Activated CD8-positive, alpha-beta memory T cell treated with anti-CD3 and anti-CD28 coated beads for 24 hours (primary cell): ENCODE data around the gene CAMK1D.
"Not testable (repeated sequence)": the region's sequence is repeated elsewhere in the genome, so short reads cannot be mapped to it uniquely, and the experiment has no call there.

Experiments used
- DNase-seq: peaks from one replicate; pipeline ENCODE4 v3.0.0-alpha.2; 2020

CAMK1D gene

GRCh38 chr10:12730809-12731519 lies 381.6 kb downstream of the CAMK1D start:
- no peak for DNase-seq

- no peak for DNase-seq
Observed at GRCh38 chr10:12733271-12733670, 383.9 kb downstream of the CAMK1D start.

- DNase-seq, result no peak
Observed at GRCh38 chr10:12735843-12736462, 386.6 kb downstream of the CAMK1D start.

GRCh38 chr10:12740813-12741212 lies 391.5 kb downstream of the CAMK1D start:
- DNase-seq, result no peak

- DNase-seq, result no peak
Observed at GRCh38 chr10:12741360-12741804, 392.0 kb downstream of the CAMK1D start.

- no peak for DNase-seq
Observed at GRCh38 chr10:12742771-12743170, 393.4 kb downstream of the CAMK1D start.

- not testable (repeated sequence) for DNase-seq
Observed at GRCh38 chr10:12743466-12743865, 394.1 kb downstream of the CAMK1D start.

- DNase-seq, result no peak
Observed at GRCh38 chr10:12743941-12744340, 394.6 kb downstream of the CAMK1D start.

GRCh38 chr10:12748186-12748585 lies 398.8 kb downstream of the CAMK1D start:
- no peak for DNase-seq

- no peak for DNase-seq
Observed at GRCh38 chr10:12749760-12750478, 400.6 kb downstream of the CAMK1D start.

- DNase-seq, result no peak
Observed at GRCh38 chr10:12750526-12751201, 401.3 kb downstream of the CAMK1D start.

GRCh38 chr10:12755075-12755474 lies 405.7 kb downstream of the CAMK1D start:
- DNase-seq, result no peak

- DNase-seq, result no peak
Observed at GRCh38 chr10:12757351-12757750, 408.0 kb downstream of the CAMK1D start.

- no peak for DNase-seq
Observed at GRCh38 chr10:12758271-12758670, 408.9 kb downstream of the CAMK1D start.

- DNase-seq, result no peak
Observed at GRCh38 chr10:12766223-12766622, 416.9 kb downstream of the CAMK1D start.

GRCh38 chr10:12768156-12769100 lies 419.1 kb downstream of the CAMK1D start:
- no peak for DNase-seq

GRCh38 chr10:12769323-12770044 lies 420.1 kb downstream of the CAMK1D start:
- no peak for DNase-seq

GRCh38 chr10:12771981-12772760 lies 422.8 kb downstream of the CAMK1D start:
- DNase-seq, result no peak

- no peak for DNase-seq
Observed at GRCh38 chr10:12772797-12773587, 423.6 kb downstream of the CAMK1D start.
